ENCODE data around the gene NCAM1. TPM values are rescaled to one million over a fixed set of nuclear protein-coding genes. Genes with fewer than 3 reads are reported as not detected.

Gene NCAM1
- total and polyA plus RNA-seq, 7 donors, result 0.46 to 124 (median 64.2) TPM

DNA sequence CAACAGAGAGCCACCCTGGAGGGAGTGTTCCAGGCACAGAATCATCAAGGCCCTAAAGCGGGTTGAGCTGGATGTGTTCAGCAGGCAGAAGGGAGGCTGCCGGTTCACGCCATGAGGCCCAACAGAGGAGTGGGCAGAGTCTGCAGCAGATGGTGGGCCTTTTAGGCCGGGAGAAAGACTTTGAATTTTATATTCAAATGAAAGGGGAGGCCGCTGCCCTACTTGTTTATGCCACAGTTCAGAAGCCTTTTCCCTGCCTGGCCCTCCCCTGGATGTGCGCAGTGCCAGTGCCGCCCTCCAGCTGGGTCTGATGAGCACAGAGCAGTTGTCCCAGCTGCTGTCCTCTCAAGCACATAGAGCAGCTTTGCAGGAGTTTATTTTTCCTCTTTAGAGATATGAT lies 306.3 kb downstream of the NCAM1 start:
- intact Hi-C loops (cut with DNase I), result no loop called here
- Histone ChIP-seq H3K4me1 (no peaks in the 10 kb centered on the region), H3K36me3 (no peaks in the 10 kb centered on the region), H3K27me3 (no peaks in the 10 kb centered on the region), H3K9me3 (no peaks in the 10 kb centered on the region), H3K4me3 (no peak overlapping the region), H3K27ac (no peak overlapping the region)
- TF ChIP-seq, protein P1, sequence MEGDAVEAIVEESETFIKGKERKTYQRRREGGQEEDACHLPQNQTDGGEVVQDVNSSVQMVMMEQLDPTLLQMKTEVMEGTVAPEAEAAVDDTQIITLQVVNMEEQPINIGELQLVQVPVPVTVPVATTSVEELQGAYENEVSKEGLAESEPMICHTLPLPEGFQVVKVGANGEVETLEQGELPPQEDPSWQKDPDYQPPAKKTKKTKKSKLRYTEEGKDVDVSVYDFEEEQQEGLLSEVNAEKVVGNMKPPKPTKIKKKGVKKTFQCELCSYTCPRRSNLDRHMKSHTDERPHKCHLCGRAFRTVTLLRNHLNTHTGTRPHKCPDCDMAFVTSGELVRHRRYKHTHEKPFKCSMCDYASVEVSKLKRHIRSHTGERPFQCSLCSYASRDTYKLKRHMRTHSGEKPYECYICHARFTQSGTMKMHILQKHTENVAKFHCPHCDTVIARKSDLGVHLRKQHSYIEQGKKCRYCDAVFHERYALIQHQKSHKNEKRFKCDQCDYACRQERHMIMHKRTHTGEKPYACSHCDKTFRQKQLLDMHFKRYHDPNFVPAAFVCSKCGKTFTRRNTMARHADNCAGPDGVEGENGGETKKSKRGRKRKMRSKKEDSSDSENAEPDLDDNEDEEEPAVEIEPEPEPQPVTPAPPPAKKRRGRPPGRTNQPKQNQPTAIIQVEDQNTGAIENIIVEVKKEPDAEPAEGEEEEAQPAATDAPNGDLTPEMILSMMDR (IDR thresholded peaks at IDR 0.05), result no peak
- TF ChIP-seq POLR2A (IDR thresholded peaks at IDR 0.05) (no peak), POLR2AphosphoS5 (IDR thresholded peaks at IDR 0.05) (no peak), EP300 (IDR thresholded peaks at IDR 0.05) (no peak)
- DNase-seq, result no peak
- WGBS, 2 donors, result 83% methylated on average over 7 of the region's 7 CpGs

DNA sequence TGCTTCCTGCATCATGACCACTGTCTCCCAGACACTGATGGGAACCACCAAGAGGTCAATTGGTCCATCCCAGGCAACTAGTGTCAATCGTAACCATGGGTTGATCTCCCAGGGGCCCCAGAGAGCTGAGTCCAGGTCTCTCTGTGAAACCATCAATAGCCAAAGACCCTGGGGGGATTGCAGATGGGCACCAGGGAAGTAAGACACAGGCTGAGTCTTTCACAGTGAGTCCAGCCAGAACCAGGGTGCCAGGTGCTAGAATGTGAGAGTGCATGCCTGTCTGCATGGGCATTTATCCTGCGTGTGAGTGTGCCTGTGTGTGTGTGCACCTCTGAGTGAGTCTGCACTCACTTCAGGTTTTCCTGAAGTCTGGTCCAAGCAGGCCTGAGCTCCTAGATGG lies 307.9 kb downstream of the NCAM1 start:
- intact Hi-C loops (cut with DNase I), result no loop called here
- WGBS, 2 donors, result 88 to 95% methylated on average over 2 of the region's 2 CpGs
- no peaks in the 10 kb centered on the region for H3K9me3 ChIP-seq
- no peak overlapping the region for H3K27ac ChIP-seq
- H3K27me3 ChIP-seq, result no peaks in the 10 kb centered on the region
- no peaks in the 10 kb centered on the region for H3K4me1 ChIP-seq
- H3K36me3 ChIP-seq, result no peaks in the 10 kb centered on the region
- TF ChIP-seq POLR2A (IDR thresholded peaks at IDR 0.05) (no peak), EP300 (IDR thresholded peaks at IDR 0.05) (no peak), POLR2AphosphoS5 (IDR thresholded peaks at IDR 0.05) (no peak)
- TF ChIP-seq, protein P1 (IDR thresholded peaks at IDR 0.05), result no peak
- no peak for DNase-seq
- H3K4me3 ChIP-seq, result no peak overlapping the region

- TF ChIP-seq EP300 (IDR thresholded peaks at IDR 0.05) (no peak), POLR2AphosphoS5 (IDR thresholded peaks at IDR 0.05) (no peak), POLR2A (IDR thresholded peaks at IDR 0.05) (no peak)
- TF ChIP-seq, protein P1 (IDR thresholded peaks at IDR 0.05), result no peak
- Histone ChIP-seq H3K27ac (no peak overlapping the region), H3K4me1 (no peaks in the 10 kb centered on the region), H3K36me3 (no peaks in the 10 kb centered on the region), H3K4me3 (no peak overlapping the region), H3K27me3 (no peaks in the 10 kb centered on the region), H3K9me3 (no peaks in the 10 kb centered on the region)
- 76 to 90% methylated on average over 5 of the region's 5 CpGs for WGBS, 2 donors
- intact Hi-C loops (cut with DNase I), result no loop called here
- no peak for DNase-seq
Measured at GRCh38 chr11:113269636-113270035, 308.4 kb downstream of the NCAM1 start.

GRCh38 chr11:113270080-113270479 lies 308.9 kb downstream of the NCAM1 start:
- 94 to 95% methylated on average over 13 of the region's 13 CpGs for WGBS, 2 donors
- Histone ChIP-seq H3K36me3 (no peaks in the 10 kb centered on the region), H3K27me3 (no peaks in the 10 kb centered on the region), H3K9me3 (no peaks in the 10 kb centered on the region), H3K4me3 (no peak overlapping the region), H3K4me1 (no peaks in the 10 kb centered on the region), H3K27ac (no peak overlapping the region)
- no peak for DNase-seq
- TF ChIP-seq POLR2AphosphoS5 (IDR thresholded peaks at IDR 0.05), result no peak
- no peak for TF ChIP-seq POLR2A (IDR thresholded peaks at IDR 0.05)
- TF ChIP-seq EP300 (IDR thresholded peaks at IDR 0.05), result no peak
- TF ChIP-seq, protein P1 (IDR thresholded peaks at IDR 0.05), result no peak
- intact Hi-C loops (cut with DNase I), result no loop called here

- WGBS, 2 donors, result 87 to 90% methylated on average over 14 of the region's 14 CpGs
- Histone ChIP-seq H3K27me3 (no peaks in the 10 kb centered on the region), H3K4me1 (no peaks in the 10 kb centered on the region), H3K4me3 (no peak overlapping the region), H3K27ac (no peak overlapping the region), H3K36me3 (no peaks in the 10 kb centered on the region), H3K9me3 (no peaks in the 10 kb centered on the region)
- TF ChIP-seq EP300 (IDR thresholded peaks at IDR 0.05) (no peak), POLR2AphosphoS5 (IDR thresholded peaks at IDR 0.05) (no peak), POLR2A (IDR thresholded peaks at IDR 0.05) (no peak)
- TF ChIP-seq, protein P1 (IDR thresholded peaks at IDR 0.05), result no peak
- intact Hi-C loops (cut with DNase I), result no loop called here
- DNase-seq, result no peak
Measured at GRCh38 chr11:113271551-113272245, 310.5 kb downstream of the NCAM1 start.

Data from sigmoid colon (tissue), 7 donors.